ENCODE measurements around the gene FBXL19.

FBXL19 gene

DNA sequence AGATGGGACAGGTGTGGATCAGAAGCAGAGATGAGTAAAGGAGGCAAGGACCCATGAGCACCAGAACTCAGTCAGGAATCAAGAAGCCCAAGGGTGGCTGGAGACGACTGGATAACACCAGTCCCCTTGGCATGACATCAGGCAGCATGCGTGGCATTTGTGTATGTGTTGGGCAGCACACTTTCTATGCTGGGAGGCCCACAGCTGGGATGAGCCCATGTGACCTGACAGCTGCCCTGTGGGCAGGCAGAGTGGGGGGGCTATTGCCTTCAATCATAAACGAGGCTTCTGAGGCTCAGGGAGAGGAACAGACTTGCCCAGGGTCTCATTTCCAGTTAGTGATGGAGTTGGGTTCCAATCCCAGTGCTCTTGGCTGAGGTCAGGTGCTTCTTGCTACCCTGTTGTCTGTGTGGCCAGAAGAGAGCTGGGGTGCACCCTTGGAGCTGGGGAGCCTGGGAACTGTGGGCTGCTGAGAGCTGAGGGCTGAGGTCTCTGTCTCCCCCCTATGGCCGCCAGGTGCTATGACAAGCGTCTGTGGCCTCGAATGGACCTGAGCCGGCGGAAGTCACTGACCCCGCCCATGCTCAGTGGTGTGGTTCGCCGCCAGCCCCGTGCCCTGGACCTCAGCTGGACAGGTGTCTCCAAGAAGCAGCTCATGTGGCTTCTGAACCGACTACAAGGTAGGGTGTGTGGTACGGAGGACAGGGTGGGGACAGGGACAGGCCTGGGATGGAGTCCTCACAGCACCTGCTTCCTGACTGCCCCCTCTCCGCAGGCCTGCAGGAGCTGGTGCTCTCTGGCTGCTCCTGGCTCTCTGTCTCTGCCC is 18.4 kb downstream of the FBXL19 start:
- H3K27me3 ChIP-seq (ENCODE audit: control insufficient read depth, insufficient read depth, low read length) = no peaks in the 10 kb centered on the region
- H3K4me1 ChIP-seq (ENCODE audit: control insufficient read depth, insufficient read depth, low read length) = peaks cover 3% of the 10 kb centered on the region
- H3K9me3 ChIP-seq (ENCODE audit: control insufficient read depth, insufficient read depth, low read length) = no peaks in the 10 kb centered on the region
- H3K9ac ChIP-seq (ENCODE audit: low read depth, low read length) = no peak overlapping the region
- peaks cover 6% of the 10 kb centered on the region for H3K36me3 ChIP-seq (ENCODE audit: control insufficient read depth, insufficient read depth, low read length)
- peak overlapping the region; percentile 60 for H3K4me3 ChIP-seq (ENCODE audit: low read depth, low read length)

- peaks cover 3% of the 10 kb centered on the region for H3K4me1 ChIP-seq (ENCODE audit: control insufficient read depth, insufficient read depth, low read length)
- H3K27me3 ChIP-seq (ENCODE audit: control insufficient read depth, insufficient read depth, low read length) = no peaks in the 10 kb centered on the region
- no peak overlapping the region for H3K9ac ChIP-seq (ENCODE audit: low read depth, low read length)
- H3K36me3 ChIP-seq (ENCODE audit: control insufficient read depth, insufficient read depth, low read length) = peaks cover 6% of the 10 kb centered on the region
- H3K4me3 ChIP-seq (ENCODE audit: low read depth, low read length) = peak overlapping the region; percentile 60
- no peaks in the 10 kb centered on the region for H3K9me3 ChIP-seq (ENCODE audit: control insufficient read depth, insufficient read depth, low read length)
These were observed 19.0 kb downstream of the FBXL19 start for GRCh38 chr16:30942426-30942806.

DNA sequence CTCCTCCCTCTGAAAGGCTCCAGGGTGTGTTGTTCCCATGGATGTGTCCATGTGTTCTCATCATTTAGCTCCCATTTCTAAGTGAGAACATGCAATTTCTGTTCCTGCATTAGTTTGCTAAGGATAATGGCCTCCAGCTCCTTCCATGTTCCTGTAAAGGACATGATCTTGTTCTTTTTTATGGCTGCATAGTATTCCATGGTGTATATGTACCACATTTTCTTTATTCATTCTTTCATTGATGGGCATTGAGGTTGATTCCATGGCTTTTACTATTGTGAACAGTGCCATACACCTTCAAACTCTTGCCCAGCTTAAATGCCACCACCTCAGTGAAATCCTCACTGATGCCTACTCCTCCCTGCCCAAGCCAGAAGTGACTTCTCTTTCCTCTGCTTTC is 21.0 kb downstream of the FBXL19 start:
- Histone ChIP-seq H3K27me3 (ENCODE audit: control insufficient read depth, insufficient read depth, low read length) (no peaks in the 10 kb centered on the region), H3K4me3 (ENCODE audit: low read depth, low read length) (no peak overlapping the region), H3K9me3 (ENCODE audit: control insufficient read depth, insufficient read depth, low read length) (no peaks in the 10 kb centered on the region), H3K9ac (ENCODE audit: low read depth, low read length) (no peak overlapping the region), H3K4me1 (ENCODE audit: control insufficient read depth, insufficient read depth, low read length) (peaks cover 3% of the 10 kb centered on the region), H3K36me3 (ENCODE audit: control insufficient read depth, insufficient read depth, low read length) (peaks cover 6% of the 10 kb centered on the region)

DNA sequence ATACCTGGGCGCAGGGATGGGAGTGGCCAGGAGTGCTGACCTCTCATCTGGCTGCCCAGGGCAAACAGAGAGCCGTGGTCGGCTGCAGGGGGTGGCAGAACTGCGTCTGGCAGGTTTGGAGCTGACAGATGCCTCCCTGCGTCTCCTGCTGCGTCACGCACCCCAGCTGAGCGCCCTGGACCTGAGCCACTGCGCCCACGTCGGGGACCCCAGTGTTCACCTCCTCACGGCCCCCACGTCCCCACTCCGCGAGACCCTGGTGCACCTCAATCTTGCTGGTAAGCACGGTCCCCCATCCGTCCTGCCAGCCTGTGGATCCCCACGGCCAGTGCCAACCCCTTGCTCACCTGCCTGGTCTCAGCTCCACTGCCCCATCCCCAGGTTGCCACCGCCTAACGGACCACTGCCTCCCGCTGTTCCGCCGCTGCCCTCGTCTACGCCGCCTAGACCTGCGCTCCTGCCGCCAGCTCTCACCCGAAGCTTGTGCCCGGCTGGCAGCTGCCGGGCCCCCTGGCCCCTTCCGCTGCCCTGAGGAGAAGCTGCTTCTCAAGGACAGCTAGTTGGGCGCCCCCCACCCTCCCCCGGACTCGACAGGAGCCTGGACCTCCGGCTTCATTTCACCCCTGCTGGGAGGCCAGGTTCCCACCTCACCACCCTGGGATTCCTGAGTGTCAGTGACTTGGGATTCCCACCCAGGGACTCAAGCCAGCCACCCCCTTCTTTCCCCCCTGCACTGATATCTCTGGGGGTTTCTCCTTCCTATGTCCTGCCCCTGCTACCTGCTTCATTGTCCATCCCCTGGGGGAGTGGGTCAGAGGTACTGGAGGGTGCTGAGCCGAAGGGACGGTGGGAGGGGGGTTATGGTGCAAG is 23.5 kb downstream of the FBXL19 start:
- H3K27me3 ChIP-seq (ENCODE audit: control insufficient read depth, insufficient read depth, low read length) = peaks cover 2% of the 10 kb centered on the region
- H3K4me1 ChIP-seq (ENCODE audit: control insufficient read depth, insufficient read depth, low read length) = peaks cover 3% of the 10 kb centered on the region
- peak overlapping the region; percentile 26 for H3K4me3 ChIP-seq (ENCODE audit: low read depth, low read length)
- H3K9ac ChIP-seq (ENCODE audit: low read depth, low read length) = no peak overlapping the region
- H3K36me3 ChIP-seq (ENCODE audit: control insufficient read depth, insufficient read depth, low read length) = peaks cover 6% of the 10 kb centered on the region
- no peaks in the 10 kb centered on the region for H3K9me3 ChIP-seq (ENCODE audit: control insufficient read depth, insufficient read depth, low read length)

DNA sequence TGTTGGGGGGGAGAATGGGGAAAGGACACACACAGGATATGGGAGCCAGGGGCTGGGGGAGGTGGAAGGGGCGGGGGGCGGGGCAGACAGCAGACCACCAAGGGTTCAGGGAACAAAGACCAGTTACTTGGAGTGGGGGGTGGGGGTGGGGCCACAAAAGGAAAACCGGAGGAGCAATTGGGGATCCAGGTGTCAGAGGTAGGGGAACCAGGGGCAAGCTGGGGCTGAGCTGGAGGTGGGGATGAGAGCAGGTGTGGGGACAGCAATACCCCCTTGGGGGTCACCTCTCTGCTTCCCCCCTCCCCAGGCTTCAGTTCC is 24.1 kb downstream of the FBXL19 start:
- Histone ChIP-seq H3K27me3 (ENCODE audit: control insufficient read depth, insufficient read depth, low read length) (peaks cover 2% of the 10 kb centered on the region), H3K9me3 (ENCODE audit: control insufficient read depth, insufficient read depth, low read length) (no peaks in the 10 kb centered on the region), H3K36me3 (ENCODE audit: control insufficient read depth, insufficient read depth, low read length) (peaks cover 4% of the 10 kb centered on the region), H3K9ac (ENCODE audit: low read depth, low read length) (no peak overlapping the region), H3K4me1 (ENCODE audit: control insufficient read depth, insufficient read depth, low read length) (no peaks in the 10 kb centered on the region), H3K4me3 (ENCODE audit: low read depth, low read length) (peak overlapping the region; percentile 68)

GRCh38 chr16:30947859-30948666 is 24.7 kb downstream of the FBXL19 start:
- Histone ChIP-seq H3K36me3 (ENCODE audit: control insufficient read depth, insufficient read depth, low read length) (peaks cover 4% of the 10 kb centered on the region), H3K9me3 (ENCODE audit: control insufficient read depth, insufficient read depth, low read length) (no peaks in the 10 kb centered on the region), H3K27me3 (ENCODE audit: control insufficient read depth, insufficient read depth, low read length) (peaks cover 2% of the 10 kb centered on the region), H3K4me3 (ENCODE audit: low read depth, low read length) (peak overlapping the region; percentile 87), H3K4me1 (ENCODE audit: control insufficient read depth, insufficient read depth, low read length) (no peaks in the 10 kb centered on the region), H3K9ac (ENCODE audit: low read depth, low read length) (no peak overlapping the region)

DNA sequence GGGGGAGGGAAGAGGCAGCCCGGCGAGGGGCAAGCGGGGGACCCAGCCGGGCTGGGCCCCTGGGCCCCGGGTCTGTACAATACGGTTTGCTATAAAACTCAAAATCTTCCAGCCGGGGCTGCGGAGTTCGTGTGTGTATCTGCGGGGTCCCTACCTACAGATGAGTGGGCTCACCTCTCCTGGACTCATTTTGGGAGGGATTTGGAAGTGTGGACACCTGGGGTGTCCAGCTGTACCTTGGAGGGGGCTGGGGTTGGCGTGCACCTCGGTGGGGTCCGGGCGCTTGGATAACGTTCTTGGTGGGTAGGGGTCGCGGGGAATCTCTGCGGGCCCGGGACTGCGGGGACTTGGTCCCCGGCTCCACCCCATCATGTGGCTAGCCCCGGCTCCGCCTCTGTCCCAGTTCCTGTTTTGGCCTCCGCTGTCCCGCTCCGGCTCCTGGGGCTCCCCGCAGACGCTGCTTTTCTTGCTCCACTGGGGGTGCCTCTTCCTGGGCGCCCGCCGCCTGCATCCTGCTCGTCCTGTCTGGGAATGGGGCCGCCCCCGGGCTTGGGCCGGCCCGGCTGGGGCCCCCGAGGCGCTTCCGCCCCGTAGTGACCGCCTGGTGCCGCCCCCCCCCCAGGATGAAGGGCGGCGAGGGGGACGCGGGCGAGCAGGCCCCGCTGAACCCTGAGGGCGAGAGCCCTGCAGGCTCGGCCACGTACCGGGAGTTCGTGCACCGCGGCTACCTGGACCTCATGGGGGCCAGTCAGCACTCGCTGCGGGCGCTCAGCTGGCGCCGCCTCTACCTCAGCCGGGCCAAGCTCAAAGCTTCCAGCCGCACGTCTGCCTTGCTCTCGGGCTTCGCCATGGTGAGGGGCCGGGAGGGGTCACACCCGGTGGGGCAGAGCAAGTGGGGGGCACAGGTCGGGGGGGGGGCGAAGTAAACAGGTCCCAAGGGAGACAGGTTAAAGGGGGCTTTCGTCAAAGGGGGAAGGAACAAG is 25.6 kb downstream of the FBXL19 start, which contains the start of gene ORAI3:
Gene ORAI3, plus strand, starts transcription at position 402 of the 983 bp plus-strand sequence. Its CDS starts 222 bp downstream, at position 624.
- peaks cover 4% of the 10 kb centered on the region for H3K36me3 ChIP-seq (ENCODE audit: control insufficient read depth, insufficient read depth, low read length)

GRCh38 chr16:30949650-30950515 is 26.5 kb downstream of the FBXL19 start:
- Histone ChIP-seq H3K27me3 (ENCODE audit: control insufficient read depth, insufficient read depth, low read length) (peaks cover 5% of the 10 kb centered on the region), H3K4me3 (ENCODE audit: low read depth, low read length) (peak overlapping the region; percentile 87), H3K4me1 (ENCODE audit: control insufficient read depth, insufficient read depth, low read length) (peaks cover 2% of the 10 kb centered on the region), H3K9ac (ENCODE audit: low read depth, low read length) (peak overlapping the region; percentile 60), H3K36me3 (ENCODE audit: control insufficient read depth, insufficient read depth, low read length) (no peaks in the 10 kb centered on the region), H3K9me3 (ENCODE audit: control insufficient read depth, insufficient read depth, low read length) (no peaks in the 10 kb centered on the region)

More for the DNA sequence above, 25.6 kb downstream of the FBXL19 start, which contains the start of gene ORAI3:
- peaks cover under 1% of the 10 kb centered on the region for H3K4me1 ChIP-seq (ENCODE audit: control insufficient read depth, insufficient read depth, low read length)
- peaks cover 2% of the 10 kb centered on the region for H3K27me3 ChIP-seq (ENCODE audit: control insufficient read depth, insufficient read depth, low read length)
- H3K9me3 ChIP-seq (ENCODE audit: control insufficient read depth, insufficient read depth, low read length) = no peaks in the 10 kb centered on the region
- H3K9ac ChIP-seq (ENCODE audit: low read depth, low read length) = peak within 1 kb of the TSS; percentile 60
- H3K4me3 ChIP-seq (ENCODE audit: low read depth, low read length) = peak within 1 kb of the TSS; percentile 87

DNA sequence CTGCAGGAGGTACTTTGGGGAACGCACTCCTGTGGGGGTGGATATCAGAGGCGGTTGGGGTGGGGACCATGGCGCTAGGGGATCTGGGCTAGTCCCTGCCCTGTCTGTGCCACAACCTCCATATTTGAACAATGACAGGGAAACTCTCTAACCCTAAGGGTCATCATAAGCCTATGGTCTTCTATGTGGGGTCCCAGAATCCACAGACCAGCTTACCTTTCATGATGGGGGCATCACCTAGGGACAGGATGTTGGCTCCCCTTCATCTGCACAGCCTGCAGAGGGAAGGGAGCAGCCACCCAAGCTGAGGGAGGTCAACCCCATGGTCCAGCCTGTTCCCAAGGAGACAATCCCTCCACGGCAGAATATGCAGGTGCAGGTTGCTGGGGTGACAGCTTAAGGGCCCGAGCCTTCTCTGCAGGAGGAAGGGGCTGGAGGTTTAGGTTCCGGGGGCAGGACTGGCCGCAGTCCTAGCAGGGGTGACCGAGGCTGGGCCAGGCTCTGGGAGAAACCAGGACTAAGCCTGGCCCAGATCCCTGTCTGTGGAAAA is 27.2 kb downstream of the FBXL19 start:
- no peaks in the 10 kb centered on the region for H3K36me3 ChIP-seq (ENCODE audit: control insufficient read depth, insufficient read depth, low read length)
- peaks cover 2% of the 10 kb centered on the region for H3K4me1 ChIP-seq (ENCODE audit: control insufficient read depth, insufficient read depth, low read length)
- no peaks in the 10 kb centered on the region for H3K9me3 ChIP-seq (ENCODE audit: control insufficient read depth, insufficient read depth, low read length)
- H3K4me3 ChIP-seq (ENCODE audit: low read depth, low read length) = no peak overlapping the region
- H3K27me3 ChIP-seq (ENCODE audit: control insufficient read depth, insufficient read depth, low read length) = peaks cover 5% of the 10 kb centered on the region
- peak overlapping the region; percentile 60 for H3K9ac ChIP-seq (ENCODE audit: low read depth, low read length)

DNA sequence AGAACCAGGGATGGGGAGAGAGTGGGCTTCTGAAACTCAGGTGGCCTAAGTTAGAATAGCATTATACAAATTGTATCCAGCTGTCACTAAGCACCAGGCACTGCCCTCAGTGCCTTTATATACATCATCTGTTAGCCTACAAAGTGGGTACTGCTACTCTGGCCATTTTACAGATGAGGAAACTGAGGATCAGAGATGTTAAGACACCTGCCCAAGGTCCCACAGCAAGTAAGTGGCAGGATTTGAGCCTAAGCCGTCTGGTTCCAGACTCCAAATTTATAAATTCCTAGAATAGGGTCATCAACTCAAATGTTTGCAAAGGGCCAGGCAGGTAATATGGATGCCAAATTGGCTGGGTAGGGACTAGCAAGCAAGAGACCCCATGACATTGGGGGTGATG is 27.8 kb downstream of the FBXL19 start:
- H3K4me1 ChIP-seq (ENCODE audit: control insufficient read depth, insufficient read depth, low read length) = peaks cover 2% of the 10 kb centered on the region
- H3K9me3 ChIP-seq (ENCODE audit: control insufficient read depth, insufficient read depth, low read length) = no peaks in the 10 kb centered on the region
- H3K9ac ChIP-seq (ENCODE audit: low read depth, low read length) = no peak overlapping the region
- peaks cover 5% of the 10 kb centered on the region for H3K27me3 ChIP-seq (ENCODE audit: control insufficient read depth, insufficient read depth, low read length)
- H3K4me3 ChIP-seq (ENCODE audit: low read depth, low read length) = no peak overlapping the region
- H3K36me3 ChIP-seq (ENCODE audit: control insufficient read depth, insufficient read depth, low read length) = no peaks in the 10 kb centered on the region

Measured in iPS-15b (cell line).